HCT116 (cell line): ENCODE measurements around the gene SCN4B. TPM values are rescaled to one million over a fixed set of nuclear protein-coding genes. Genes with fewer than 3 reads are reported as not detected.

ENCODE experiments used
- ATAC-seq: fragments of 200-7000 bp; cut with Tn5 transposase; 2 replicates; pipeline ENCODE4 v1.9.1; 2020; ENCODE audit warnings: mild to moderate bottlenecking, moderate library complexity
- BruUV-seq: library from RNA; stranded (reverse); fragments of 400-500 nt; replicated peaks from 2 replicates; lab custom pipeline; 2021; lab: Mats Ljungman, UMichigan
- CTCF ChIA-PET: fragments of 300-600 bp; sonication (Branson Sonifier 250); formaldehyde crosslinking; loops from one replicate; lab custom pipeline; 2021; ENCODE audit warnings: antibody characterized with exemption; lab: Charles Lee
- POLR2A ChIA-PET: fragments of 300-600, 350-600 bp; sonication (Branson Sonifier 250); formaldehyde crosslinking; loops from one replicate; lab custom pipeline; 2021; ENCODE audit warnings: antibody characterized with exemption; lab: Charles Lee
- RAD21 ChIA-PET, 2 experiments: fragments of 300-600 bp; sonication (Branson Sonifier 250); formaldehyde crosslinking; loops; one replicate each; lab custom pipeline; 2023; ENCODE audit warnings: low total read pairs in 2 of 2; ENCODE audit not compliant: uncharacterized antibody in 2 of 2, unreplicated experiment in 2 of 2, low non-redundant PET in 1 of 2; lab: Charles Lee
- DNase-seq: peaks from one replicate; pipeline ENCODE4 v3.0.0-alpha.2; 2010; ENCODE audit warnings: low read depth, low spot score
- H2AFZ ChIP-seq: fragments of 200-600 bp; shearing (Covaris generic), sonication (generic); 2 replicates; pipeline ENCODE4 v1.6.1; 2017; ENCODE audit warnings: low read depth, mixed run types, mixed read lengths, antibody characterized with exemption, low read length; ENCODE audit not compliant: poor library complexity, severe bottlenecking
- H3K27ac ChIP-seq: 2 replicates; pipeline ENCODE4 v1.5.1; 2012; ENCODE audit warnings: low read depth, low read length
- H3K27me3 ChIP-seq: fragments of 200-600 bp; sonication (generic); 2 replicates; pipeline ENCODE4 v1.6.1; 2016; ENCODE audit warnings: mixed run types, low read length, mixed read lengths; ENCODE audit not compliant: insufficient read depth
- H3K36me3 ChIP-seq, 2 experiments: fragments of 200-500 bp in 1 of 2; fragments of 200-600 bp in 1 of 2; sonication (Bioruptor generic) in 1 of 2; sonication (generic) in 1 of 2; 2 replicates each; pipeline versions ENCODE4 v1.5.1 to v1.6.1; 2014 to 2016; ENCODE audit warnings: low read length in 2 of 2, inconsistent platforms in 1 of 2, mixed read lengths in 1 of 2, mixed run types in 1 of 2; ENCODE audit not compliant: insufficient read depth in 2 of 2, control insufficient read depth in 1 of 2
- H3K4me1 ChIP-seq, 2 experiments: fragments of 200-600 bp in 1 of 2; sonication (generic) in 1 of 2; 2 replicates each; pipeline versions ENCODE4 v1.5.1 to v1.6.1; 2012 to 2017; ENCODE audit warnings: low read length in 2 of 2, inconsistent platforms in 1 of 2, mild to moderate bottlenecking in 1 of 2, mixed read lengths in 1 of 2, mixed run types in 1 of 2, moderate library complexity in 1 of 2; ENCODE audit not compliant: insufficient read depth in 2 of 2, control insufficient read depth in 1 of 2
- H3K4me2 ChIP-seq: fragments of 200-600 bp; sonication (generic); 2 replicates; pipeline ENCODE4 v1.6.1; 2017; ENCODE audit warnings: mixed run types, low read length, mixed read lengths
- H3K4me3 ChIP-seq, 2 experiments: fragments of 200-600 bp in 1 of 2; sonication (generic) in 1 of 2; replicated peaks in 1 of 2; 2 replicates each; pipeline ENCODE4 v1.5.1; 2011 to 2016; ENCODE audit warnings: low read length in 2 of 2, control low read depth in 1 of 2, low read depth in 1 of 2, mild to moderate bottlenecking in 1 of 2, mixed read lengths in 1 of 2, mixed run types in 1 of 2
- H3K79me2 ChIP-seq: fragments of 200-600 bp; sonication (generic); 2 replicates; pipeline ENCODE4 v1.6.1; 2017; ENCODE audit warnings: mild to moderate bottlenecking, mixed run types, low read length, moderate library complexity, mixed read lengths; ENCODE audit not compliant: insufficient read depth
- H3K9ac ChIP-seq: fragments of 200-600 bp; sonication (generic); 2 replicates; pipeline ENCODE4 v1.6.1; 2016; ENCODE audit warnings: low read length, mixed read lengths
- H3K9me2 ChIP-seq: fragments of 200-600 bp; sonication (generic), shearing (Covaris generic); 2 replicates; pipeline ENCODE4 v1.6.1; 2017; ENCODE audit warnings: mixed run types, mild to moderate bottlenecking, moderate library complexity; ENCODE audit not compliant: insufficient read depth
- H3K9me3 ChIP-seq, 2 experiments: fragments of 200-500 bp in 1 of 2; fragments of 200-600 bp in 1 of 2; sonication (Bioruptor generic) in 1 of 2; sonication (generic) in 1 of 2; 2 replicates each; pipeline ENCODE4 v1.6.1; 2014 to 2017; ENCODE audit warnings: low read length in 2 of 2, mixed read lengths in 2 of 2, inconsistent platforms in 1 of 2, low read depth in 1 of 2, mild to moderate bottlenecking in 1 of 2, mixed run types in 1 of 2, moderate library complexity in 1 of 2; ENCODE audit not compliant: control insufficient read depth in 1 of 2, insufficient read depth in 1 of 2
- H4K20me1 ChIP-seq: fragments of 200-600 bp; sonication (generic), shearing (Covaris generic); 2 replicates; pipeline ENCODE4 v1.6.1; 2017; ENCODE audit warnings: mixed run types, mild to moderate bottlenecking, moderate library complexity; ENCODE audit not compliant: insufficient read depth
- RAD21 ChIP-seq: IDR thresholded peaks from 2 replicates; pipeline ENCODE4 v1.6.1; 2012; ENCODE audit warnings: low read depth, mild to moderate bottlenecking
- ZNF274 ChIP-seq: fragments of 200-500 bp; sonication (Bioruptor generic); IDR thresholded peaks from 2 replicates; pipeline ENCODE4 v1.6.1; 2014; ENCODE audit warnings: mild to moderate bottlenecking, low read depth, low read length, inconsistent platforms
- intact Hi-C: fragments of 100-400 bp; cut with micrococcal nuclease; formaldehyde crosslinking; loops from 2 replicates; pipeline ENCODE4 v1.10.0; 2022
- total RNA-seq: library from RNA; stranded (reverse); gene quantifications from one replicate; pipeline ENCODE4 v1.2.1, GENCODE V29; 2021; ENCODE audit not compliant: unreplicated experiment

The SCN4B gene
- total RNA-seq, 1 experiment from 2014 or later = 0.32 TPM

GRCh38 chr11:118153516-118153915, 893 bp upstream of the SCN4B start:
- BruUV-seq = no TSS peak
- no peak for TF ChIP-seq ZNF274
- ATAC-seq (no peak), DNase-seq (no peak)
- Histone ChIP-seq H3K79me2 (no peaks in the 10 kb centered on the region), H3K9me3 (no peaks in the 10 kb centered on the region), H3K9ac (no peak overlapping the region), H3K4me2 (no peak overlapping the region), H3K4me1 (peaks cover 10 to 24% of the 10 kb centered on the region in 2 experiments; a peak in 3 of 4 replicates), H2AFZ (no peak overlapping the region), H3K27me3 (no peaks in the 10 kb centered on the region), H3K9me2 (no peaks in the 10 kb centered on the region), H3K36me3 (no peaks in the 10 kb centered on the region), H4K20me1 (no peaks in the 10 kb centered on the region), H3K4me3 (no peak overlapping the region), H3K27ac (no peak overlapping the region)
- POLR2A ChIA-PET = no interaction called here
- CTCF ChIA-PET = interaction anchor here (1.0 kb wide), 1 partner anchor 18 kb away, joined by 3 read pairs; no protein-coding TSS in a partner anchor
- RAD21 ChIA-PET = no interaction called here
- intact Hi-C loops = loop anchor here (10.0 kb wide), 1 partner anchor 541 kb away; no protein-coding TSS in a partner anchor

DNA sequence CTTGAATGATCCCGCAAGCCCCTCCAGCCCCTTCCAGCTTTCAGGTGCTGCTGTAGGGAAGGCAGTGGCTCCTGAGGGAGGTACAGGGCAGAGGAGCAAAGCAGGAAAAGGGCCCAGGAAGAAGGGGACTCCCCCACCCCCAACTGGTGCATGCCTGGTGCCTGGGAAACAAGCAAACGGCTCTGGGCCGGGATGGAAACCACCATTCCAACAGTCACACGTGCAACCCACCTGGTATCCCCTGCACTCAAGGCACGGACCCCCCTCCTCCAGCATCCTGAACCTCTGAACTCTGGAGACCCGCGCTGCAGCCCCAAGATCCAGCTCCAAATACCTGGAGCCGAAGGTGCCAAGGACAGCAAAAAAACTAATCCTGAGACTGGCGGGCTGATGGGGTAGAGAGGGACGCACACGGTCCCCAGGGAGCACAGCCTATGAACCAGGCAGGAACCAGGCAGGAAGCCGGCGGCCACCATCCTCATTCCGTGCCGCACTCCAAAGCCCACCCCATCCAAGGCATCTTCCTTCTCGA, 537 bp downstream of the SCN4B start:
- no peak overlapping the region for H3K27ac ChIP-seq
- DNase-seq (no peak), ATAC-seq (no peak)
- no peak for TF ChIP-seq RAD21
- POLR2A ChIA-PET = no interaction called here
- H3K9me2 ChIP-seq = no peaks in the 10 kb centered on the region
- RAD21 ChIA-PET = interaction anchor here in 1 of 2 experiments (0.6 kb wide), 2 partner anchors 100 to 213 kb away, joined by 4 to 5 read pairs; no protein-coding TSS in a partner anchor
- H4K20me1 ChIP-seq = no peaks in the 10 kb centered on the region
- BruUV-seq = no TSS peak
- H3K27me3 ChIP-seq = no peaks in the 10 kb centered on the region
- H3K4me1 ChIP-seq = peaks cover 10 to 24% of the 10 kb centered on the region in 2 experiments; a peak in 3 of 4 replicates
- H3K4me3 ChIP-seq = peak overlapping the region in 1 of 2 experiments; percentile 50; a peak in 2 of 4 replicates
- no peaks in the 10 kb centered on the region for H3K36me3 ChIP-seq
- peak overlapping the region; percentile 79 for H3K4me2 ChIP-seq
- H2AFZ ChIP-seq = peak overlapping the region; percentile 31
- CTCF ChIA-PET = no interaction called here
- intact Hi-C loops = loop anchor here (10.0 kb wide), 1 partner anchor 543 kb away; no protein-coding TSS in a partner anchor
- no peak overlapping the region for H3K9ac ChIP-seq
- no peaks in the 10 kb centered on the region for H3K9me3 ChIP-seq
- no peaks in the 10 kb centered on the region for H3K79me2 ChIP-seq
